Measurements from ENCODE around the gene VPS39.

- TF ChIP-seq CTCF (tag by site-specific recombination; IDR thresholded peaks at IDR 0.05): no peak
- TF ChIP-seq KLF9 (tag by site-specific recombination; IDR thresholded peaks at IDR 0.05; ENCODE audit: low read depth): no peak
- no peak for TF ChIP-seq ZNF362 (tag by site-specific recombination; IDR thresholded peaks at IDR 0.05)
- no peak for TF ChIP-seq ZNF214 (tag by site-specific recombination; IDR thresholded peaks at IDR 0.05; ENCODE audit: borderline replicate concordance)
- no peak for TF ChIP-seq ZNF280C (tag by site-specific recombination; IDR thresholded peaks at IDR 0.05)
- TF ChIP-seq ZNF645 (tag by site-specific recombination; IDR thresholded peaks at IDR 0.05): no peak
- TF ChIP-seq ZNF658 (tag by site-specific recombination; IDR thresholded peaks at IDR 0.05): no peak
- no peak for TF ChIP-seq ZNF391 (tag by site-specific recombination; IDR thresholded peaks at IDR 0.05; ENCODE audit: borderline replicate concordance, low read depth)
These were observed 16.3 kb downstream of the VPS39 start for GRCh38 chr15:42191610-42192346.
